Measurements from ENCODE around the gene LFNG.
"Not testable (repeated sequence)": the region's sequence is repeated elsewhere in the genome, so short reads cannot be mapped to it uniquely, and the experiment has no call there.

Gene LFNG

DNA sequence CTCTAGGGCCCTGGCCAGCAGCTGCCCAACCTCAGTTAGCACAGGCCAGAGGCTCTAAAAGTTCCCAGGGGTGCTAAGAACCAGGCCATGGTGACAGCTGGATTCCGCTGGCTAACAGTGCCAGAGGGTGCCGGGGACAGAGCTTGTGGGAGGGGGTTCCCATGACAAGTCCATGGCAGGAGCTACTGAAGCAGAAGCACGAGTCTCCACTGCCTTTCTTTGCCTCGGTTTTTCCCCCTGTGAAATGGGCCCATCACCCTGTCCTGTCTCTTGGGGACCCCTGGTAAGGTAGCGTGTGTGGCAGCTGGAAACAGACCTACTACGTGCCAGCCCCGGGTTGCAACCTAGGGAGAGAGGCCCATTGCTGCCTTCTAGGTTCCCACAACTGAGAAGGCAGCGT is 13.2 kb downstream of the LFNG start:
- not testable (repeated sequence) for H3K4me3 ChIP-seq (ENCODE audit: low read depth, low read length); H3K27ac ChIP-seq (ENCODE audit: low read depth, low read length); H3K27me3 ChIP-seq (ENCODE audit: insufficient read depth, low read length); H3K4ac ChIP-seq (ENCODE audit: low read depth, low read length); H2BK12ac ChIP-seq (ENCODE audit: low read length); H3K4me2 ChIP-seq (ENCODE audit: low read length); H3K79me1 ChIP-seq (ENCODE audit: low read length); H3K14ac ChIP-seq (ENCODE audit: low read length); H2AK5ac ChIP-seq (ENCODE audit: low read length); H4K8ac ChIP-seq (ENCODE audit: low read depth, low read length); H4K91ac ChIP-seq (ENCODE audit: low read depth, low read length); H2BK5ac ChIP-seq (ENCODE audit: low read depth, low read length, poor library complexity); H3K23ac ChIP-seq (ENCODE audit: low read length); DNase-seq; H3K18ac ChIP-seq (ENCODE audit: low read length); H2AFZ ChIP-seq (ENCODE audit: insufficient read depth, low read length, poor library complexity); H3K9ac ChIP-seq (ENCODE audit: low read length); H3K79me2 ChIP-seq (ENCODE audit: control insufficient read depth, insufficient read depth, low read length, poor library complexity); H4K12ac ChIP-seq (ENCODE audit: low read depth, low read length); H2BK120ac ChIP-seq (ENCODE audit: insufficient read depth, low read length, poor library complexity); H3K9me3 ChIP-seq (ENCODE audit: insufficient read depth, low read depth, low read length)
- Histone ChIP-seq H3K36me3 (ENCODE audit: control insufficient read depth in 1 of 2, insufficient read depth in 2 of 2, low read length in 2 of 2) (peaks cover 12 to 15% of the 10 kb centered on the region in 2 experiments), H3K4me1 (ENCODE audit: control insufficient read depth in 1 of 2, insufficient read depth in 2 of 2, low read length in 2 of 2) (peaks cover 21 to 22% of the 10 kb centered on the region in 2 experiments)
- WGBS (ENCODE audit: extremely low coverage, insufficient coverage, insufficient read length): no CpG with 5 or more reads among the region's 8 CpGs

DNA sequence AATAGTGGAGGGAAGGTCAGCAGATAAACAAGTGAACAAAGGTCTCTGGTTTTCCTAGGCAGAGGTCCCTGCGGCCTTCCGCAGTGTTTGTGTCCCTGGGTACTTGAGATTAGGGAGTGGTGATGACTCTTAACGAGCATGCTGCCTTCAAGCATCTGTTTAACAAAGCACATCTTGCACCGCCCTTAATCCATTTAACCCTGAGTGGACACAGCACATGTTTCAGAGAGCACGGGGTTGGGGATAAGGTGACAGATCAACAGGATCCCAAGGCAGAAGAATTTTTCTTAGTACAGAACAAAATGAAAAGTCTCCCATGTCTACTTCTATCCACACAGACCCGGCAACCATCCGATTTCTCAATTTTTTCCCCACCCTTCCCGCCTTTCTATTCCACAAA is 14.0 kb downstream of the LFNG start:
- not testable (repeated sequence) for H2BK5ac ChIP-seq (ENCODE audit: low read depth, low read length, poor library complexity); H3K9ac ChIP-seq (ENCODE audit: low read length); DNase-seq; H4K91ac ChIP-seq (ENCODE audit: low read depth, low read length); H3K79me2 ChIP-seq (ENCODE audit: control insufficient read depth, insufficient read depth, low read length, poor library complexity); H2BK12ac ChIP-seq (ENCODE audit: low read length); H4K8ac ChIP-seq (ENCODE audit: low read depth, low read length); H2AFZ ChIP-seq (ENCODE audit: insufficient read depth, low read length, poor library complexity); H3K79me1 ChIP-seq (ENCODE audit: low read length); H3K27me3 ChIP-seq (ENCODE audit: insufficient read depth, low read length); H3K4me2 ChIP-seq (ENCODE audit: low read length); H3K23ac ChIP-seq (ENCODE audit: low read length); H3K9me3 ChIP-seq (ENCODE audit: insufficient read depth, low read depth, low read length); H4K12ac ChIP-seq (ENCODE audit: low read depth, low read length); H3K27ac ChIP-seq (ENCODE audit: low read depth, low read length); H2AK5ac ChIP-seq (ENCODE audit: low read length); H3K18ac ChIP-seq (ENCODE audit: low read length); H3K4ac ChIP-seq (ENCODE audit: low read depth, low read length); H3K4me3 ChIP-seq (ENCODE audit: low read depth, low read length); H3K14ac ChIP-seq (ENCODE audit: low read length); H2BK120ac ChIP-seq (ENCODE audit: insufficient read depth, low read length, poor library complexity)
- WGBS (ENCODE audit: extremely low coverage, insufficient coverage, insufficient read length): no CpG with 5 or more reads among the region's 8 CpGs
- Histone ChIP-seq H3K36me3 (ENCODE audit: control insufficient read depth in 1 of 2, insufficient read depth in 2 of 2, low read length in 2 of 2) (peaks cover 15 to 16% of the 10 kb centered on the region in 2 experiments), H3K4me1 (ENCODE audit: control insufficient read depth in 1 of 2, insufficient read depth in 2 of 2, low read length in 2 of 2) (peaks cover 18 to 22% of the 10 kb centered on the region in 2 experiments)

DNA sequence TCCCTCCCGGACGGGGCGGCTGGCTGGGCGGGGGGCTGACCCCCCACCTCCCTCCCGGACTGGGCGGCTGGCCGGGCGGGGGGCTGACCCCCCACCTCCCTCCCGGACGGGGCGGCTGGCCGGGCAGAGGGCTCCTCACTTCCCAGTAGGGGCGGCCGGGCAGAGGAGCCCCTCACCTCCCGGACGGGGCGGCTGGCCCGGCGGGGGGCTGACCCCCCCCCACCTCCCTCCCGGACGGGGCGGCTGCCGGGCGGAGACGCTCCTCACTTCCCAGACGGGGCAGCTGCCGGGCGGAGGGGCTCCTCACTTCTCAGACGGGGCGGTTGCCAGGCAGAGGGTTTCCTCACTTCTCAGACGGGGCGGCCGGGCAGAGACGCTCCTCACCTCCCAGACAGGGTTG is 14.6 kb downstream of the LFNG start:
- not testable (repeated sequence) for H4K8ac ChIP-seq (ENCODE audit: low read depth, low read length); H3K27me3 ChIP-seq (ENCODE audit: insufficient read depth, low read length); H3K18ac ChIP-seq (ENCODE audit: low read length); H2BK120ac ChIP-seq (ENCODE audit: insufficient read depth, low read length, poor library complexity); H3K9ac ChIP-seq (ENCODE audit: low read length); H2AK5ac ChIP-seq (ENCODE audit: low read length); H3K4ac ChIP-seq (ENCODE audit: low read depth, low read length); H3K23ac ChIP-seq (ENCODE audit: low read length); H3K4me3 ChIP-seq (ENCODE audit: low read depth, low read length); H3K4me2 ChIP-seq (ENCODE audit: low read length); H2BK5ac ChIP-seq (ENCODE audit: low read depth, low read length, poor library complexity); H4K91ac ChIP-seq (ENCODE audit: low read depth, low read length); H3K14ac ChIP-seq (ENCODE audit: low read length); H3K9me3 ChIP-seq (ENCODE audit: insufficient read depth, low read depth, low read length); DNase-seq; H3K79me2 ChIP-seq (ENCODE audit: control insufficient read depth, insufficient read depth, low read length, poor library complexity); H4K12ac ChIP-seq (ENCODE audit: low read depth, low read length); H3K79me1 ChIP-seq (ENCODE audit: low read length); H2BK12ac ChIP-seq (ENCODE audit: low read length); H3K27ac ChIP-seq (ENCODE audit: low read depth, low read length); H2AFZ ChIP-seq (ENCODE audit: insufficient read depth, low read length, poor library complexity)
- Histone ChIP-seq H3K4me1 (ENCODE audit: control insufficient read depth in 1 of 2, insufficient read depth in 2 of 2, low read length in 2 of 2) (peaks cover 18 to 20% of the 10 kb centered on the region in 2 experiments), H3K36me3 (ENCODE audit: control insufficient read depth in 1 of 2, insufficient read depth in 2 of 2, low read length in 2 of 2) (peaks cover 16 to 17% of the 10 kb centered on the region in 2 experiments)
- no CpG with 5 or more reads among the region's 34 CpGs for WGBS (ENCODE audit: extremely low coverage, insufficient coverage, insufficient read length)

DNA sequence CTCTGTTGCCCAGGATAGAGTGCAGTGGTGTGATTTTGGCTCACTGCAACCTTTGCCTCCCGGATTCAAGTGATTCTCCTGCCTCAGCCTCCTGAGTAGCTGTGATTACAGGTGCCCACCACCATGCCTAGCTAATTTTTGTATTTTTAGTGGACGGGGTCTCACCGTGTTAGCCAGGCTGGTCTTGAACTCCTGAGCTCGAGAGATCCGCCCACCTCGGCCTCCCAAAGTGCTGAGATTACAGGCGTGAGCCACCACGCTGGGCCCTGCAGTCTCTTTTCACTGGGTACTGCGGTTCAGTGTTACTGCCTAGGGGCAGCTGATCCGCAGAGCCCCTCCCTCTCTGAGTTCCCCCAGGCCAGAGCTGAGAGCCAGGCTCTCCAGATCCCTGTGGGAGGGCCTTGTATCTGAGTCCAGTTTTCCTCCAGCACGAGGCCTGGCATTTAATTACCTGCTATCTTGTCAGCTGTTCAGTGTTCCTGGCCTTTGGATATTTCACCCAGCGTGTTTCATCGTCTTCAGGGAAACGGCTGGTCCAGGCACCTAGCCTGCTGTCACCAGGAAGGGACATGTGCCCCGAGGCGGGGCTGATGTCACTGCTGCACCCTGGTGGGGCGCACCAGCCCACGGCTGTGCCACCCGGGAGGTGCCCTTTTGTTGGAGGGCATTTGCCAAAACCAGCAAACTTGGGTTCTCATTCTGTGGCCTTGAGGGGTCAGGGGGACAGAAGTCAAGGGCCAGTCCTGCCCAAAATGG is 16.5 kb downstream of the LFNG start:
- not testable (repeated sequence) for H4K12ac ChIP-seq (ENCODE audit: low read depth, low read length); H2BK12ac ChIP-seq (ENCODE audit: low read length); H3K4me2 ChIP-seq (ENCODE audit: low read length); H3K79me2 ChIP-seq (ENCODE audit: control insufficient read depth, insufficient read depth, low read length, poor library complexity); H3K27ac ChIP-seq (ENCODE audit: low read depth, low read length); H3K14ac ChIP-seq (ENCODE audit: low read length); H2BK120ac ChIP-seq (ENCODE audit: insufficient read depth, low read length, poor library complexity); H2AK5ac ChIP-seq (ENCODE audit: low read length); H2AFZ ChIP-seq (ENCODE audit: insufficient read depth, low read length, poor library complexity); DNase-seq; H3K4me1 ChIP-seq (ENCODE audit: control insufficient read depth in 1 of 2, insufficient read depth in 2 of 2, low read length in 2 of 2); H3K18ac ChIP-seq (ENCODE audit: low read length); H3K9ac ChIP-seq (ENCODE audit: low read length); H3K4ac ChIP-seq (ENCODE audit: low read depth, low read length); H3K4me3 ChIP-seq (ENCODE audit: low read depth, low read length); H4K91ac ChIP-seq (ENCODE audit: low read depth, low read length); H4K8ac ChIP-seq (ENCODE audit: low read depth, low read length); H3K23ac ChIP-seq (ENCODE audit: low read length); H3K79me1 ChIP-seq (ENCODE audit: low read length); H3K9me3 ChIP-seq (ENCODE audit: insufficient read depth, low read depth, low read length); H3K27me3 ChIP-seq (ENCODE audit: insufficient read depth, low read length); H2BK5ac ChIP-seq (ENCODE audit: low read depth, low read length, poor library complexity)
- WGBS (ENCODE audit: extremely low coverage, insufficient coverage, insufficient read length): no CpG with 5 or more reads among the region's 19 CpGs
- peaks cover 30 to 31% of the 10 kb centered on the region in 2 experiments for H3K36me3 ChIP-seq (ENCODE audit: control insufficient read depth in 1 of 2, insufficient read depth in 2 of 2, low read length in 2 of 2)
